ENCODE results near the gene THOC2. TPM values are rescaled to one million over a fixed set of nuclear protein-coding genes. Genes with fewer than 3 reads are reported as not detected.

THOC2 gene
- total RNA-seq, 2 experiments from 2014 or later, result 61.1 to 62.8 TPM

DNA sequence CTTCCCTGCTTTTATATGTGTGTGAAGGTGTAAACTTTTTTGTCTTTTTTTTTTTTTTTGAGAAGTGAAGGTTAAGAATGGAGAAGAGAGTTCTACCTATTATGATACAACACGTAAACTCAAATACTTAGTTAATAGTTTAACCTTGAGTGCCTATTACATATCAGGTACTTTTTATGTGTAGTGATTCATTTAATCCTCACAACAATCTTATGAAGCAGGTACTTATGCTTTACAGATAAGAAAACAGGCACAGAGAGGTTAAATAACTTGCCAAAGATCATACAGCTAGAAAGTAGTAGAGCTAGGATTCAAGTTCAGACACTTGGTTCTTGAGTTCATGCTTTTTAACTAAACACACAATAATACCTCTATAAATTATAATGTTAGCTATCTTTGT, 107.4 kb downstream of the THOC2 start:
- H3K4me1 ChIP-seq (ENCODE audit: insufficient read depth, low read length), result no peaks in the 10 kb centered on the region
- H3K27me3 ChIP-seq (ENCODE audit: control insufficient read depth in 1 of 2, insufficient read depth in 2 of 2, low read length in 2 of 2), result no peaks in the 10 kb centered on the region
- peaks cover 65% of the 10 kb centered on the region for H3K36me3 ChIP-seq (ENCODE audit: insufficient read depth, low read length)
- Mint-ChIP-seq H3K9me3 (no peaks in the 10 kb centered on the region), H3K4me1 (ENCODE audit: low read depth) (no peaks in the 10 kb centered on the region), H3K36me3 (ENCODE audit: low read depth) (peaks cover 81% of the 10 kb centered on the region), H3K27ac (no peak overlapping the region), H3K27me3 (no peaks in the 10 kb centered on the region), H3K4me3 (no peak overlapping the region)
- intact Hi-C loops (cut with DNase I, micrococcal nuclease), result loop anchor here in 1 of 2 experiments (10.0 kb wide), 1 partner anchor 439 kb away; no protein-coding TSS in a partner anchor
- no peaks in the 10 kb centered on the region for H3K9me3 ChIP-seq (ENCODE audit: control insufficient read depth in 1 of 2, insufficient read depth in 1 of 2, low read length in 2 of 2)
- POLR2A ChIA-PET, result no interaction called here
- TF ChIP-seq, protein P1, sequence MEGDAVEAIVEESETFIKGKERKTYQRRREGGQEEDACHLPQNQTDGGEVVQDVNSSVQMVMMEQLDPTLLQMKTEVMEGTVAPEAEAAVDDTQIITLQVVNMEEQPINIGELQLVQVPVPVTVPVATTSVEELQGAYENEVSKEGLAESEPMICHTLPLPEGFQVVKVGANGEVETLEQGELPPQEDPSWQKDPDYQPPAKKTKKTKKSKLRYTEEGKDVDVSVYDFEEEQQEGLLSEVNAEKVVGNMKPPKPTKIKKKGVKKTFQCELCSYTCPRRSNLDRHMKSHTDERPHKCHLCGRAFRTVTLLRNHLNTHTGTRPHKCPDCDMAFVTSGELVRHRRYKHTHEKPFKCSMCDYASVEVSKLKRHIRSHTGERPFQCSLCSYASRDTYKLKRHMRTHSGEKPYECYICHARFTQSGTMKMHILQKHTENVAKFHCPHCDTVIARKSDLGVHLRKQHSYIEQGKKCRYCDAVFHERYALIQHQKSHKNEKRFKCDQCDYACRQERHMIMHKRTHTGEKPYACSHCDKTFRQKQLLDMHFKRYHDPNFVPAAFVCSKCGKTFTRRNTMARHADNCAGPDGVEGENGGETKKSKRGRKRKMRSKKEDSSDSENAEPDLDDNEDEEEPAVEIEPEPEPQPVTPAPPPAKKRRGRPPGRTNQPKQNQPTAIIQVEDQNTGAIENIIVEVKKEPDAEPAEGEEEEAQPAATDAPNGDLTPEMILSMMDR (IDR thresholded peaks at IDR 0.05), result no peak
- ATAC-seq (ENCODE audit: poor library complexity) (no peak), DNase-seq (no peak)
- CTCF ChIA-PET, result no interaction called here
- no peak overlapping the region for H3K27ac ChIP-seq (ENCODE audit: low read depth in 1 of 2, low read length in 2 of 2)
- no peak overlapping the region for H3K4me3 ChIP-seq (ENCODE audit: low read length)

DNA sequence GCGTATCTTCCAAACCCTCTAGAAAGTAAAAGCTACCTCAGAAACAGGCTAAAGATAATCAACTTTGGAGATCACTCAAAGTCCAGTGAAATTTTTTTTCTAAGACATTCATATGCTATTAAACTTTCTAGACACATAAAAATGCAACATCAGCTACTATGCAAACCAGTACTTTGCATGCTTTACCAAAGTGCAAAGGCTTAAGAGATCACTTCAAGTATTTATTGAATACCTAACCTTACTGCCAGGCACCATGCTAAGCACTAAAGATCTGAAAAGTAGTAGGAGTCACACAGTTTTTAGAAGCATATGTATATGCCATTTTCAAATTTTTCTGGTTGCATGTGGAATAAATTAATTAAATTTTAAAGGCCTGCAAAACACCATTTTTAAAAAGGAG, 115.8 kb downstream of the THOC2 start:
- Mint-ChIP-seq H3K4me3 (no peak overlapping the region), H3K36me3 (ENCODE audit: low read depth) (peaks cover 60% of the 10 kb centered on the region), H3K27ac (no peak overlapping the region), H3K4me1 (ENCODE audit: low read depth) (no peaks in the 10 kb centered on the region), H3K27me3 (no peaks in the 10 kb centered on the region), H3K9me3 (no peaks in the 10 kb centered on the region)
- ChIA-PET POLR2A (no interaction called here), CTCF (no interaction called here)
- H3K9me3 ChIP-seq (ENCODE audit: control insufficient read depth in 1 of 2, insufficient read depth in 1 of 2, low read length in 2 of 2), result no peaks in the 10 kb centered on the region
- no peaks in the 10 kb centered on the region for H3K4me1 ChIP-seq (ENCODE audit: insufficient read depth, low read length)
- ATAC-seq (ENCODE audit: poor library complexity), result no peak
- DNase-seq, result no peak
- H3K27ac ChIP-seq (ENCODE audit: low read depth in 1 of 2, low read length in 2 of 2), result no peak overlapping the region
- TF ChIP-seq, protein P1 (IDR thresholded peaks at IDR 0.05), result no peak
- no peak overlapping the region for H3K4me3 ChIP-seq (ENCODE audit: low read length)
- peaks cover 39% of the 10 kb centered on the region for H3K36me3 ChIP-seq (ENCODE audit: insufficient read depth, low read length)
- intact Hi-C loops (cut with DNase I, micrococcal nuclease), result no loop called here
- no peaks in the 10 kb centered on the region for H3K27me3 ChIP-seq (ENCODE audit: control insufficient read depth in 1 of 2, insufficient read depth in 2 of 2, low read length in 2 of 2)

DNA sequence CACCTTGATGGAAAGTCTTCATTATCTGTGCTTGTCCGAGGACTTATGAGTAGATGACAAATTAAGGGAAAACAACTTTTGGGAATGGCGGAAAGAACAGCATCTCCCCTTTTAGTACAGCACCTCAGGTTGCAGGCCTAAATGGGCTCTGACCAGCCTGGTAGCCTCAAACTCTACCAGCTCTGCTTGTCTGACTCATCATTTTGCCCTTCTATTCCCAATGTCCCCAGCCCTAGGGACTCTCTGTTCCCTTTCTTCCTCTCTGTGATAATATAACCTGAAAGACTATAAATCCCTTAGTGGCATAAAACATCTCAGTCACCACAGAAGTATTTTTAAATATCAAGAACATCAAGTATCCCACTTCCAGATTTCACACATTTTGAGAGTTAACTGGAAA, 121.9 kb downstream of the THOC2 start:
- H3K27ac Mint-ChIP-seq, result no peak overlapping the region
- no peak overlapping the region for H3K4me3 ChIP-seq (ENCODE audit: low read length)
- H3K9me3 ChIP-seq (ENCODE audit: control insufficient read depth in 1 of 2, insufficient read depth in 1 of 2, low read length in 2 of 2), result no peaks in the 10 kb centered on the region
- no peaks in the 10 kb centered on the region for H3K4me1 ChIP-seq (ENCODE audit: insufficient read depth, low read length)
- CTCF ChIA-PET, result no interaction called here
- H3K27me3 Mint-ChIP-seq, result no peaks in the 10 kb centered on the region
- H3K27ac ChIP-seq (ENCODE audit: low read depth in 1 of 2, low read length in 2 of 2), result no peak overlapping the region
- peaks cover 62% of the 10 kb centered on the region for H3K36me3 Mint-ChIP-seq (ENCODE audit: low read depth)
- H3K27me3 ChIP-seq (ENCODE audit: control insufficient read depth in 1 of 2, insufficient read depth in 2 of 2, low read length in 2 of 2), result no peaks in the 10 kb centered on the region
- POLR2A ChIA-PET, result interaction anchor here (0.5 kb wide), 1 partner anchor 142 kb away, joined by 3 read pairs; no protein-coding TSS in a partner anchor
- intact Hi-C loops (cut with DNase I, micrococcal nuclease), result no loop called here
- ATAC-seq (ENCODE audit: poor library complexity) (no peak), DNase-seq (no peak)
- no peaks in the 10 kb centered on the region for H3K9me3 Mint-ChIP-seq
- peaks cover 18% of the 10 kb centered on the region for H3K36me3 ChIP-seq (ENCODE audit: insufficient read depth, low read length)
- TF ChIP-seq, protein P1 (IDR thresholded peaks at IDR 0.05), result no peak
- H3K4me3 Mint-ChIP-seq, result no peak overlapping the region
- H3K4me1 Mint-ChIP-seq (ENCODE audit: low read depth), result no peaks in the 10 kb centered on the region

Data from CD4-positive, alpha-beta T cell (primary cell).